ENCODE results near the gene LVRN.

- TF ChIP-seq SUZ12 (IDR thresholded peaks at IDR 0.05; ENCODE audit: low read depth, low read length) (no peak), ZNF687 (CRISPR knock-in tag; IDR thresholded peaks at IDR 0.05) (no peak), ZNF354B (CRISPR knock-in tag; IDR thresholded peaks at IDR 0.05) (no peak), ZXDC (CRISPR knock-in tag; IDR thresholded peaks at IDR 0.05) (no peak)
Measured at GRCh38 chr5:116046261-116046660, 84.0 kb downstream of the LVRN start.
